H9 (cell line): ENCODE data around the gene LITAF. TPM values are rescaled to one million over a fixed set of nuclear protein-coding genes. Genes with fewer than 3 reads are reported as not detected.

Experiments used
- DNase-seq: peaks from one replicate; pipeline ENCODE4 v3.0.0-alpha.2; 2017
- H2AFZ ChIP-seq: one replicate; pipeline ENCODE4 v1.6.1; 2013; ENCODE audit warnings: mild to moderate bottlenecking, low read length, control low read depth, moderate library complexity
- H2AK5ac ChIP-seq: 2 replicates; pipeline ENCODE4 v1.6.1; 2013; ENCODE audit warnings: low read length, control low read depth, mixed read lengths; ENCODE audit not compliant: insufficient read length
- H2BK120ac ChIP-seq: one replicate; pipeline ENCODE4 v1.6.1; 2013; ENCODE audit warnings: low read depth, mild to moderate bottlenecking, low read length, control low read depth, inconsistent platforms; ENCODE audit not compliant: poor library complexity, severe bottlenecking
- H2BK12ac ChIP-seq: 2 replicates; pipeline ENCODE4 v1.6.1; 2013; ENCODE audit warnings: low read length, control low read depth, mixed read lengths, low read depth; ENCODE audit not compliant: insufficient read length
- H2BK15ac ChIP-seq: 2 replicates; pipeline ENCODE4 v1.6.1; 2013; ENCODE audit warnings: low read depth, low read length, control low read depth
- H2BK20ac ChIP-seq: one replicate; pipeline ENCODE4 v1.6.1; 2013; ENCODE audit warnings: low read depth, mild to moderate bottlenecking, low read length, control low read depth, inconsistent platforms; ENCODE audit not compliant: poor library complexity, severe bottlenecking
- H2BK5ac ChIP-seq: 2 replicates; pipeline ENCODE4 v1.6.1; 2013; ENCODE audit warnings: low read length, control low read depth, mixed read lengths; ENCODE audit not compliant: insufficient read length
- H3K14ac ChIP-seq: 2 replicates; pipeline ENCODE4 v1.6.1; 2013; ENCODE audit warnings: low read length, control low read depth; ENCODE audit not compliant: insufficient read depth
- H3K18ac ChIP-seq: 2 replicates; pipeline ENCODE4 v1.6.1; 2013; ENCODE audit warnings: low read depth, mild to moderate bottlenecking, mixed read lengths, low read length, control low read depth; ENCODE audit not compliant: insufficient read length
- H3K23ac ChIP-seq: 2 replicates; pipeline ENCODE4 v1.6.1; 2013; ENCODE audit warnings: low read length, control low read depth, mixed read lengths, low read depth; ENCODE audit not compliant: insufficient read length
- H3K23me2 ChIP-seq: 2 replicates; pipeline ENCODE4 v1.6.1; 2013; ENCODE audit warnings: low read depth, mild to moderate bottlenecking, mixed read lengths, low read length, control low read depth; ENCODE audit not compliant: insufficient read length, poor library complexity, severe bottlenecking
- H3K27ac ChIP-seq: 2 replicates; pipeline ENCODE4 v1.5.1; 2013; ENCODE audit warnings: low read length, control low read depth, mixed read lengths, low read depth; ENCODE audit not compliant: insufficient read length
- H3K27me3 ChIP-seq: 2 replicates; pipeline ENCODE4 v1.6.1; 2013; ENCODE audit warnings: low read length, control low read depth, inconsistent platforms; ENCODE audit not compliant: insufficient read depth
- H3K4ac ChIP-seq: 2 replicates; pipeline ENCODE4 v1.6.1; 2013; ENCODE audit warnings: low read depth, mild to moderate bottlenecking, control low read depth, inconsistent platforms, low read length, moderate library complexity
- H3K4me1 ChIP-seq: 2 replicates; pipeline ENCODE4 v1.6.1; 2013; ENCODE audit warnings: low read length, control low read depth, inconsistent platforms; ENCODE audit not compliant: insufficient read depth
- H3K4me2 ChIP-seq: 2 replicates; pipeline ENCODE4 v1.6.1; 2013; ENCODE audit warnings: low read length, control low read depth, mixed read lengths; ENCODE audit not compliant: insufficient read length, insufficient read depth
- H3K56ac ChIP-seq: 2 replicates; pipeline ENCODE4 v1.6.1; 2013; ENCODE audit warnings: low read depth, mild to moderate bottlenecking, mixed read lengths, low read length, control low read depth; ENCODE audit not compliant: insufficient read length
- H3K79me1 ChIP-seq: 2 replicates; pipeline ENCODE4 v1.6.1; 2013; ENCODE audit warnings: low read depth, mild to moderate bottlenecking, moderate library complexity, low read length, control low read depth, inconsistent platforms; ENCODE audit not compliant: insufficient read depth, poor library complexity, severe bottlenecking
- H3K79me2 ChIP-seq: 2 replicates; pipeline ENCODE4 v1.6.1; 2013; ENCODE audit warnings: low read length, control low read depth, inconsistent platforms; ENCODE audit not compliant: insufficient read depth
- H3K9ac ChIP-seq: 2 replicates; pipeline ENCODE4 v1.6.1; 2013; ENCODE audit warnings: low read length, control low read depth, mixed read lengths; ENCODE audit not compliant: insufficient read length; ENCODE audit errors: extremely low read depth
- H3K9me3 ChIP-seq: one replicate; pipeline ENCODE4 v1.6.1; 2013; ENCODE audit warnings: low read depth, low read length, inconsistent platforms; ENCODE audit not compliant: control insufficient read depth
- H3T11ph ChIP-seq: one replicate; pipeline ENCODE4 v1.6.1; 2013; ENCODE audit warnings: mild to moderate bottlenecking, low read length, control low read depth, inconsistent platforms
- H4K20me1 ChIP-seq: one replicate; pipeline ENCODE4 v1.6.1; 2013; ENCODE audit not compliant: control insufficient read depth, insufficient read length, insufficient read depth
- H4K5ac ChIP-seq: 2 replicates; pipeline ENCODE4 v1.6.1; 2013; ENCODE audit warnings: low read depth, mild to moderate bottlenecking, mixed read lengths, low read length, control low read depth; ENCODE audit not compliant: insufficient read length
- H4K8ac ChIP-seq: replicated peaks from 2 replicates; pipeline ENCODE4 v1.6.1; 2013; ENCODE audit warnings: low read length, control low read depth, mixed read lengths, low read depth; ENCODE audit not compliant: insufficient read length
- H4K91ac ChIP-seq: 2 replicates; pipeline ENCODE4 v1.6.1; 2013; ENCODE audit warnings: low read depth, mild to moderate bottlenecking, moderate library complexity, mixed read lengths, low read length, control low read depth; ENCODE audit not compliant: insufficient read length
- H3K27ac Mint-ChIP-seq, 3 experiments: 2 replicates in 2 of 3; 3 replicates in 1 of 3; pipeline ENCODE4 v1.8.0; 2020 to 2021; ENCODE audit warnings: mixed read lengths in 3 of 3, mild to moderate bottlenecking in 1 of 3, moderate library complexity in 1 of 3
- H3K27me3 Mint-ChIP-seq: 2 replicates; pipeline ENCODE4 v1.8.0; 2021; ENCODE audit warnings: low read depth, mild to moderate bottlenecking, moderate library complexity, mixed read lengths
- H3K36me3 Mint-ChIP-seq, 3 experiments: 2 replicates in 2 of 3; 3 replicates in 1 of 3; pipeline ENCODE4 v1.8.0; 2020 to 2021; ENCODE audit warnings: low read depth in 3 of 3, mixed read lengths in 3 of 3; ENCODE audit not compliant: insufficient read depth in 1 of 3
- H3K4me1 Mint-ChIP-seq, 2 experiments: 2 replicates each; pipeline ENCODE4 v1.8.0; 2020; ENCODE audit warnings: mixed read lengths in 2 of 2
- H3K4me3 Mint-ChIP-seq, 2 experiments: 2 replicates in 1 of 2; 3 replicates in 1 of 2; pipeline ENCODE4 v1.8.0; 2020 to 2021; ENCODE audit warnings: mild to moderate bottlenecking in 2 of 2, mixed read lengths in 2 of 2, moderate library complexity in 1 of 2
- H3K9me3 Mint-ChIP-seq, 2 experiments: 2 replicates in 1 of 2; 3 replicates in 1 of 2; pipeline ENCODE4 v1.8.0; 2020; ENCODE audit warnings: mild to moderate bottlenecking in 2 of 2, mixed read lengths in 2 of 2, moderate library complexity in 1 of 2
- CTCF ChIP-seq: fragments of 200-600 bp; sonication (generic); conservative IDR thresholded peaks from 3 replicates; pipeline ENCODE4 v1.8.0; 2021; ENCODE audit warnings: antibody characterized with exemption, mild to moderate bottlenecking
- WGBS: extraction: QIAGEN DNeasy Blood & Tissue Kit; methylation state at CpG from one replicate; pipeline ENCODE4 v1.1.7; 2013; ENCODE audit warnings: missing lambda C conversion rate, low lambda C conversion rate, mixed read lengths; ENCODE audit not compliant: insufficient read length; ENCODE audit errors: extremely low coverage; 5-methylcytosine and 5-hydroxymethylcytosine counted together
- total RNA-seq: library from RNA; stranded (reverse); gene quantifications from 2 replicates; pipeline ENCODE4 v1.2.1, GENCODE V29; 2021

Gene LITAF
- total RNA-seq, 1 experiment from 2014 or later, result 249 TPM

GRCh38 chr16:11609474-11610120 is 22.9 kb upstream of the LITAF start:
- no peak overlapping the region for H2AK5ac ChIP-seq
- H3K4ac ChIP-seq, result no peak overlapping the region
- no peaks in the 10 kb centered on the region for H3K79me2 ChIP-seq
- no peak overlapping the region for H3K4me3 Mint-ChIP-seq
- peaks cover 8% of the 10 kb centered on the region for H3K27me3 Mint-ChIP-seq
- H3K56ac ChIP-seq, result no peak overlapping the region
- no peak for TF ChIP-seq CTCF
- no peak overlapping the region for H3K9ac ChIP-seq
- H2BK15ac ChIP-seq, result no peak overlapping the region
- peak overlapping the region in 1 of 3 experiments; percentile 21; a peak in 3 of 7 replicates for H3K27ac Mint-ChIP-seq
- H2BK120ac ChIP-seq, result no peak overlapping the region
- H3K18ac ChIP-seq, result no peak overlapping the region
- H3K36me3 Mint-ChIP-seq, result no peaks in the 10 kb centered on the region
- H2BK5ac ChIP-seq, result no peak overlapping the region
- no peak overlapping the region for H2BK20ac ChIP-seq
- no peaks in the 10 kb centered on the region for H4K20me1 ChIP-seq
- H4K5ac ChIP-seq, result no peak overlapping the region
- no peaks in the 10 kb centered on the region for H3K4me1 ChIP-seq
- H3K27ac ChIP-seq, result no peak overlapping the region
- no peaks in the 10 kb centered on the region for H3K23me2 ChIP-seq
- no peak overlapping the region for H3K14ac ChIP-seq
- H3K9me3 Mint-ChIP-seq, result no peaks in the 10 kb centered on the region
- no peaks in the 10 kb centered on the region for H3K79me1 ChIP-seq
- no peaks in the 10 kb centered on the region for H3K27me3 ChIP-seq
- H3K9me3 ChIP-seq, result no peaks in the 10 kb centered on the region
- peaks cover 38 to 42% of the 10 kb centered on the region in 2 experiments for H3K4me1 Mint-ChIP-seq
- WGBS, result no CpG with 5 or more reads among the region's 14 CpGs
- no peak overlapping the region for H3K23ac ChIP-seq
- no peak for DNase-seq
- no peak overlapping the region for H2BK12ac ChIP-seq
- no peak overlapping the region for H4K91ac ChIP-seq
- H2AFZ ChIP-seq, result no peak overlapping the region
- no peak overlapping the region for H4K8ac ChIP-seq
- no peak overlapping the region for H3T11ph ChIP-seq
- H3K4me2 ChIP-seq, result no peak overlapping the region
